Embryonic facial prominence (tissue), 1 donor: ENCODE results near the gene CA10.

Source experiments
- DNase-seq: peaks from one replicate; pipeline ENCODE4 v3.0.0-alpha.2; 2016; ENCODE audit errors: extremely low spot score

The CA10 gene

GRCh38 chr17:51819341-51820219 lies 338.9 kb downstream of the CA10 start:
- DNase-seq = no peak

- DNase-seq = no peak
Measured at GRCh38 chr17:51818777-51819176, 339.7 kb downstream of the CA10 start.

- DNase-seq = no peak
Measured at GRCh38 chr17:51817955-51818354, 340.6 kb downstream of the CA10 start.

GRCh38 chr17:51817117-51817516 lies 341.4 kb downstream of the CA10 start:
- no peak for DNase-seq

GRCh38 chr17:51815097-51815496 lies 343.4 kb downstream of the CA10 start:
- DNase-seq = no peak

- DNase-seq = no peak
Measured at GRCh38 chr17:51814521-51814920, 344.0 kb downstream of the CA10 start.

- DNase-seq = no peak
Measured at GRCh38 chr17:51813784-51814174, 344.7 kb downstream of the CA10 start.

- DNase-seq = no peak
Measured at GRCh38 chr17:51813140-51813783, 345.3 kb downstream of the CA10 start.

- DNase-seq = no peak
Measured at GRCh38 chr17:51807460-51807859, 351.1 kb downstream of the CA10 start.

- DNase-seq = no peak
Measured at GRCh38 chr17:51805765-51806164, 352.7 kb downstream of the CA10 start.

- DNase-seq = no peak
Measured at GRCh38 chr17:51805185-51805584, 353.3 kb downstream of the CA10 start.

- DNase-seq = no peak
Measured at GRCh38 chr17:51803161-51803560, 355.4 kb downstream of the CA10 start.

- DNase-seq = no peak
Measured at GRCh38 chr17:51802544-51802943, 356.0 kb downstream of the CA10 start.

GRCh38 chr17:51801626-51802025 lies 356.9 kb downstream of the CA10 start:
- DNase-seq = no peak

GRCh38 chr17:51799981-51800380 lies 358.5 kb downstream of the CA10 start:
- DNase-seq = no peak

GRCh38 chr17:51799240-51799639 lies 359.3 kb downstream of the CA10 start:
- DNase-seq = no peak

GRCh38 chr17:51797150-51797549 lies 361.4 kb downstream of the CA10 start:
- no peak for DNase-seq

- DNase-seq = no peak
Measured at GRCh38 chr17:51796026-51796425, 362.5 kb downstream of the CA10 start.

GRCh38 chr17:51795401-51795800 lies 363.1 kb downstream of the CA10 start:
- DNase-seq = no peak

GRCh38 chr17:51794466-51794865 lies 364.0 kb downstream of the CA10 start:
- no peak for DNase-seq

- no peak for DNase-seq
Measured at GRCh38 chr17:51793686-51794085, 364.8 kb downstream of the CA10 start.

- no peak for DNase-seq
Measured at GRCh38 chr17:51778842-51779241, 379.7 kb downstream of the CA10 start.

GRCh38 chr17:51770027-51770759 lies 388.3 kb downstream of the CA10 start:
- no peak for DNase-seq
